BLaER1 treated with 17β-estradiol and CSF1 and Interleukin-3, amounts not matched to agents 10 nM and 100 nM (cell line): ENCODE data around the gene LRRC47.

Experiments used
- H3K27ac ChIP-seq, 11 experiments: shearing (Covaris generic); formaldehyde crosslinking; 2 replicates each; pipeline ENCODE4 v1.8.1; 2022
- H3K27me3 ChIP-seq, 11 experiments: shearing (Covaris generic); formaldehyde crosslinking; 2 replicates each; pipeline ENCODE4 v1.8.1; 2022
- H3K36me3 ChIP-seq, 11 experiments: shearing (Covaris generic); formaldehyde crosslinking; 2 replicates each; pipeline ENCODE4 v1.8.1; 2022
- H3K4me1 ChIP-seq, 10 experiments: shearing (Covaris generic); formaldehyde crosslinking; 2 replicates each; pipeline ENCODE4 v1.8.1; 2022
- H3K4me2 ChIP-seq, 11 experiments: shearing (Covaris generic); formaldehyde crosslinking; 2 replicates each; pipeline ENCODE4 v1.8.1; 2022
- H3K4me3 ChIP-seq, 10 experiments: shearing (Covaris generic); formaldehyde crosslinking; 2 replicates each; pipeline ENCODE4 v1.8.1; 2022
- H3K9ac ChIP-seq, 11 experiments: shearing (Covaris generic); formaldehyde crosslinking; 2 replicates each; pipeline ENCODE4 v1.8.1; 2022
- H3K9me3 ChIP-seq, 11 experiments: shearing (Covaris generic); formaldehyde crosslinking; replicated peaks in 1 of 11; 2 replicates each; pipeline ENCODE4 v1.8.1; 2022
- H4K20me1 ChIP-seq, 11 experiments: shearing (Covaris generic); formaldehyde crosslinking; 2 replicates each; pipeline ENCODE4 v1.8.1; 2022
- Cebpa-rat ChIP-seq, 11 experiments: shearing (Covaris generic); IDR thresholded peaks; 2 replicates each; pipeline ENCODE4 v1.8.1; 2022

Gene LRRC47

DNA sequence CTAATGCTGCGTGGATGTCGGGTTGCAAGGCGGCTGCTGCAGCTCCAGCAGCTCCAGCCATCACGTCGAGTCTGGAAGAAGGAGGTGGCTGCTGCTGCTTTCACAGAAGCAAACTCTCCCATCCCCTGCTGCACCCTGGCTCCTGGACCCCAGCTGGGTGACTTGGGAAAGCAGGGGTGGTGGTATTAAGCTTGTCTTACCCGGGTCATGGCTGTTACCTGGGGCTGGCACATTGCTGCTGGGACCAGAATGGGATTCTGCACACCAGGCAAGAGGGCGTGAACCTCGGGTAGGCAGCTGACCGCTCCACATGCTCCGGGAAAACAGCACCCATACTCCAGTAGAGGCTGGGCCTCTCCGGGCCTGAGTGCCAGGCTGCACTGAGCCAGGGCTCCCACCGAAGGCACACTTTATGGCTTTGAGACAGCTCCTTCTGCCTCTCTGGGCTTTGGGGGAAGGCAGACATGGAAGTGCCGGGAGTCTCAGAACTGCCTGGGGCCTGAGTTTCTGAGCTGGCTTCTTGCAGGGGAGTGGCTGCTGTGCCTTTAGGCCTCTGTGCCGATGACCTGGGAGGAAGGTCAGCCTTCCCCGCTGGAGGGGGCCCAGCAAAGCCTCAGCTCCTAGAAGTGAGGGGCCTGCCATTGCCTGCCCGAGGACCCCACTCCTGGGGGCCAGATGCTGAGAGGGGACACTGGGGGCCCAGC is 22.6 kb downstream of the LRRC47 start:
- peaks cover 0 to 5% (median 0%) of the 10 kb centered on the region in 11 experiments; a peak in 3 of 22 replicates for H3K27me3 ChIP-seq
- no peak overlapping the region for H3K27ac ChIP-seq
- peaks cover 0 to 10% (median 6%) of the 10 kb centered on the region in 11 experiments; a peak in 15 of 22 replicates for H3K36me3 ChIP-seq
- no peaks in the 10 kb centered on the region for H3K9me3 ChIP-seq
- H3K4me3 ChIP-seq: peak overlapping the region in 3 of 10 experiments; percentile 59 to 64 (median 62); a peak in 1 of 20 replicates
- no peak for TF ChIP-seq Cebpa-rat (IDR thresholded peaks at IDR 0.05)
- H3K4me1 ChIP-seq: peaks cover 70 to 97% (median 96%) of the 10 kb centered on the region in 10 experiments
- H3K4me2 ChIP-seq: peak overlapping the region; percentile 84 to 98 (median 94)
- H3K9ac ChIP-seq: peak overlapping the region in 2 of 11 experiments; percentile 31 to 56; a peak in 1 of 22 replicates
- H4K20me1 ChIP-seq: peaks cover 27 to 58% (median 51%) of the 10 kb centered on the region in 11 experiments; a peak in 21 of 22 replicates

DNA sequence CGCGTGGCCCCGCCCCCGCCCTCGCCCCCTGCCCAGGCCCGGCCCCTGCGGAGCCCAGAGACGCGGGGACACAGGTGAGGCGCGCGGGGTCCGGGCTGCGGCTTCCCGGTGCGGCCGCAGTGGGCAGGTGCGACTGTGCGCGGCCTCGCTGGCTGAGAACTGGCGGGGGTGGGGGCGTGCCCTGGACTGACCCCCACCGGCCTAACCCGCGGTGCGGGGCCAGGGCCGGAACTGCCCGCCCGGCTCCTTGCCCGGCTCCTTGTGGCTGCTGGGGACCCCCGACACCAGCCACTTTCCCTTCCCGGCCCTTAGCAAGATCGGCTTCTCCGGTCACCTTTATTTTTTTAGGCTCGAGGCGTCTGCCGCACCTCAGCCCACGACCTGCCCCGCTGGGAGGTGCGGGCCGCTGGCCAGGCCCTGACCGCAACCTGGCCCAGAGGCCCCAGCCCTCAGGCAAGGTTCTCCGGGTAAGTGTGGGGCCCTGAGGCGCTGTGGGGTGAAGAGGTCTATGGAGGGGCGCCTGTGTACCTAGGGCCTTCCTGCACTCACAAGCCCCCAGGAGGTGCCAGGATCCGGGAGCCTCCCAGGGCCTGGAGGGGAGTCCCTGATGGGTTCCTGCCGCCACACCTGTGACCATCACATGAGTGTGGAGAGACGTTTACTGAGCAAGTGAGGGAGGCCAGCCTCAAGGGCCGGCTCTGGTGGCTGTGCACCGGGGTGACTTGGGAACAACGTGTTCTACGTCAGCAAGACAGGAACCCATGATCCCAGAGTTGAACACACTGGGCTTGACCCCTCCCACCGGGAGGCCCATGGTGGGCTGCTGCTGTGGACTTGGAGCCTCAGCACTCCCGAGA is 23.4 kb downstream of the LRRC47 start, which contains the start of gene SMIM1:
Gene SMIM1, plus strand, starts transcription at position 35 of the 857 bp plus-strand sequence. CDS start 2,625 bp downstream, outside the sequence.
- H3K27me3 ChIP-seq: peaks cover 0 to 5% (median 0%) of the 10 kb centered on the region in 11 experiments; a peak in 3 of 22 replicates
- H3K9me3 ChIP-seq: no peaks in the 10 kb centered on the region
- H3K27ac ChIP-seq: peak within 1 kb of the TSS in 10 of 11 experiments; percentile 37 to 69 (median 59); a peak in 20 of 22 replicates
- peaks cover 0 to 3% (median 0%) of the 10 kb centered on the region in 11 experiments; a peak in 3 of 22 replicates for H3K36me3 ChIP-seq
- H3K4me3 ChIP-seq: peak within 1 kb of the TSS; percentile 60 to 77 (median 66)
- H3K9ac ChIP-seq: peak within 1 kb of the TSS; percentile 55 to 78 (median 76)
- peaks cover 19 to 50% (median 43%) of the 10 kb centered on the region in 11 experiments; a peak in 21 of 22 replicates for H4K20me1 ChIP-seq
- TF ChIP-seq Cebpa-rat (IDR thresholded peaks at IDR 0.05): no peak
- H3K4me1 ChIP-seq: peaks cover 65 to 95% (median 91%) of the 10 kb centered on the region in 10 experiments
- H3K4me2 ChIP-seq: peak within 1 kb of the TSS; percentile 93 to 100 (median 99)

DNA sequence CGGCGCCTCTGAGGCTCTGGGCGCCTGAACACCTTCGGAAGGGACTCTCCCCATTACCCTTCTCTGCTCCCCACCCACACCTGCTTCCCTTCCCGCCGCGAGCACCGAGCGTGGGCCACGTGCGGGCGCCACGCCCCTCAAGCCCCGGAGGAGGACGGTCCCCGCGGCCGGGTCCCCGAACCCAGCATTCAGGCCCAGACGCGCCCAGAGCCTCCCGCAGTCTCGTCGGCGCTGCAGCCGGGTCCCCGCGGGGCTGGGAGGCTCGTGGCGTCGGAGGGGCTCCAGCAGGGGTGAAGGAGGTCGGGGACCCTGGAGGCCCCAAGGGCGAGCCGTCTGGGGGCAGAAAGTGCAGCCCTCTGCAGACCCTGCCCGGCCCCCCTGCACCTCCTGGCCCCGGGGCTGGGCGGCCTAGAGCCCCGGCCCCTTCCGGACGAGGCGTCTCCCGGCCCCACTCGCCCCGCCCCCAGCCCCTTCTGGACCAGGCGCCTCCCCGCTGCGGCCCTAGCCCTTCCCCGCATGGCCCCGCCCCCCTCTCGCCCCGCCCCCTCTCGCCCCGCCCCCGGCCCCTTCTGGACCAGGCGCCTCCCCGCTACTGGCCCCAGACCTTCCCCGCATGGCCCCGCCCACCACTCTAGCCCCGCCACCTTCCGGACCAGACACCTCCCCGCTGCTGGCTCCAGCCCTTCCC is 24.1 kb downstream of the LRRC47 start:
- Histone ChIP-seq H3K9me3 (no peaks in the 10 kb centered on the region), H4K20me1 (peaks cover 11 to 42% (median 35%) of the 10 kb centered on the region in 11 experiments; a peak in 20 of 22 replicates), H3K4me2 (peak overlapping the region; percentile 93 to 100 (median 99)), H3K9ac (peak overlapping the region; percentile 55 to 78 (median 75)), H3K4me1 (peaks cover 65 to 87% (median 83%) of the 10 kb centered on the region in 10 experiments), H3K27ac (peak overlapping the region in 10 of 11 experiments; percentile 37 to 69 (median 59); a peak in 18 of 22 replicates), H3K27me3 (peaks cover 0 to 5% (median 0%) of the 10 kb centered on the region in 11 experiments; a peak in 3 of 22 replicates), H3K36me3 (no peaks in the 10 kb centered on the region), H3K4me3 (peak overlapping the region; percentile 60 to 77 (median 66))
- TF ChIP-seq Cebpa-rat (IDR thresholded peaks at IDR 0.05): no peak

DNA sequence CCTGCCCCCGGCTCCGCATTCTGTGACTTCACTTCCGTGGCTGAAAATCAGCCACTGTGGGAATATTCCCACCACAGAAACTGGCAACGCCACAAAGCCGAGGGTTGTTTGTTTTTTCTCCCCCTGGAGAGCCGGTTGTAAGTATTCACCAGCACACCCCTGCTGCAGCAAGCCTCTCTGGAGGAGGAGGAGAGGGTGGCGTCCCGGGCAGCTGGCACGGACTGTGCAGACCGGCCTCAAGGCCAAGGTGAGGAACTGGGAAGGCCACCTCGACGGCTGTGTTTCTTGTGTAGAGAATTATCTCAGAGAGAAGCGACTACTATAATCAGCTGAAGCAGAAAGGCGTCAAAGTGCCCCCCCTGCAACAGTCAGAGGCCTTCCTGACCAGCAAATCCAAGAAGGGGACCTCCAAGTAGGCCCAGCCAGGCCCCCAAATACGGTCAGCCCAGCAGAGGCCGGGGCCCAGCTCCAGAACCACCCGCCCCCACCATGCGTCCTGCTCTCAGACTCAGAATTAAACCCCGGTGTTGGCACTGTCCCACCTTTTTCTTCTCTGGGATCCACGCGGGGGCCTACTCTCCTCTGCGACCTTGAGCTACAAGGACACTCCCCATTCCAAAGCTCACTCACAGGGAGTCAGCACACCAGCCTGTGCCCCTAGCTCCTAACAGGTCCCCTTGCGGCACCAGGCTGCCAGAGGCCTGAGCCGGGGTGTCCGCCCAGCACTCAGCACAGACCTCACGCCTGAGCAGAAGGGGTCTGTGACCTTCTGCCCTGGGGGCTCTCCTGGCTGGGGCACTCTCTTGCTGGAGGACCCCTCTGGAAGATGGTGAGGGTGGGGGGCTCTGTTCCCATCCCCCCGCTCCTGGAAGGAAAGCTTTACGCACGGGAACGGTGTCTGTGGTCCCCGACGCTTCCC is 24.9 kb downstream of the LRRC47 start:
- Histone ChIP-seq H3K9me3 (no peaks in the 10 kb centered on the region), H3K27ac (peak overlapping the region in 10 of 11 experiments; percentile 37 to 69 (median 59); a peak in 17 of 22 replicates), H3K4me3 (peak overlapping the region; percentile 60 to 77 (median 66)), H3K9ac (peak overlapping the region; percentile 55 to 78 (median 75)), H4K20me1 (peaks cover 3 to 34% (median 27%) of the 10 kb centered on the region in 11 experiments; a peak in 19 of 22 replicates), H3K4me2 (peak overlapping the region; percentile 93 to 100 (median 99)), H3K4me1 (peaks cover 57 to 79% (median 75%) of the 10 kb centered on the region in 10 experiments), H3K36me3 (no peaks in the 10 kb centered on the region), H3K27me3 (peaks cover 0 to 5% (median under 1%) of the 10 kb centered on the region in 11 experiments; a peak in 4 of 22 replicates)
- no peak for TF ChIP-seq Cebpa-rat (IDR thresholded peaks at IDR 0.05)

DNA sequence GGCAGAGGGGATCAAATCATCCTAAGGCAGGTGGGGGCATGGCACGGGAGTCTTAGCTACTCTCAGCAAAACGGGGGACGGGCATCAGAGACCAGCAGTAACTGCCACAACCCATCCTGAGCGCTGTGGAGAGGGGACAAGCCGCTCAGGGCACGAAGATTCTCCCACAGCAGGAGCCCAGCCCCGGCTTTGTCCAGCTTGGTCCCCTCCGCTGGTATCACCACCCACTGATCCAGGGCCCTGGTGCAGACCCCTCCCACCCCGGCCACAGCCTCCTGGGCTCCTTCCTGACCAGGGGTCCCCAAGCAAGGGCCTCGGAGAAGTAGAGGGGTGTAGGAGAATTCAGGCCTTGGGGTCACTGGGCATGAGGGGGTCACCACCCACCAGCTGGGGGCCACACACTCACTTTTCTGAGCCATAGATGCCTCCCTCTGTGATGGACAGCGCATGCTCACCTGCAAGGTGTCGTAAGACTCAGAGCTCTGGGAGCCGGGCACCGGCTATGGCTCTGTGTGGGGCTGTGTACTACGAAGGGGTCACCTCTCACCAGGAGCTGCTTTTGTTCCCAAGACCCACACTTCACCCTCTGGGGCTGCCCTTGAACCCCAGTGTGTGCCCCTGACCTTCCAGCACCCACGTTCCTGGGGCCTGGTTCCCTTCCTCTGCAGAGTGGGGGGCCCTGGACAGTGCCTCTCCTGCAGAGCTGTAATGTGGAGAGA is 26.1 kb downstream of the LRRC47 start:
- H3K27me3 ChIP-seq: peaks cover 0 to 12% (median 5%) of the 10 kb centered on the region in 11 experiments; a peak in 6 of 22 replicates
- peak overlapping the region; percentile 30 to 100 (median 99); a peak in 21 of 22 replicates for H3K4me2 ChIP-seq
- H4K20me1 ChIP-seq: peaks cover 0 to 23% (median 16%) of the 10 kb centered on the region in 11 experiments; a peak in 16 of 22 replicates
- no peak overlapping the region for H3K27ac ChIP-seq
- no peak overlapping the region for H3K4me3 ChIP-seq
- 0 out of 22 replicates have a peak overlapping the region, but pooled peaks of 1 of the 11 experiments have one; percentile 76 for H3K9ac ChIP-seq
- no peaks in the 10 kb centered on the region for H3K36me3 ChIP-seq
- peaks cover 45 to 67% (median 63%) of the 10 kb centered on the region in 10 experiments for H3K4me1 ChIP-seq
- TF ChIP-seq Cebpa-rat (IDR thresholded peaks at IDR 0.05): no peak
- H3K9me3 ChIP-seq: no peaks in the 10 kb centered on the region

DNA sequence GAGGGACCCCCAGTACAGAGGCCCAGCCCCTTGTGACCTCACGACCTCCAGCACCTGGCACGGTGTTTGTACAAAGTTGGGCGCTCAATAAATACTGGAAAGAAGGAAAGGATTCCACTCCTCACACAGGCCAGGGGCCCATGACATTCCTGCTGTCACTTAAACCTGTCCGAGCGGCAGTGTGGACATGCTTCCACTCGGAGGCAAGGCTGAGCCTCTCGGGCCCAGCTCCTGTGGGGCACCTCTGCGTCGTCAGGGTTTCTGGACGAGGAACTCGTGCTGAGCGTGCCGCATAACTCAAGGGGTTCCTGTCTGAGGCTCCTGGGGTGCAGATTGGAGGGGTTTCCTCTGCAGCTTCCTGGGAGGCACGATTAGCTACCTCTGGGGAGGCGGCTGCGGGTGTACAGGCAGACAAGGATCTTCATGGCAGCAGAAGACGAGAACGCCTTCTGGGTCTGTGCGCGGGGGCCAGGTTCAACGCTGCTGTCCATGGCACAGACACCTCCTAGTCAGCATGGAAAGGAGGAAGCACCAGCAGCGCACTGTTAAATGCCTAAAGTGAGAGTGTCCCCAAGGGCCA is 27.4 kb downstream of the LRRC47 start:
- Histone ChIP-seq H3K4me2 (peak overlapping the region in 8 of 11 experiments; percentile 34 to 100 (median 99); a peak in 15 of 22 replicates), H3K27ac (no peak overlapping the region), H3K27me3 (peaks cover 0 to 12% (median 5%) of the 10 kb centered on the region in 11 experiments; a peak in 6 of 22 replicates), H3K4me3 (no peak overlapping the region), H3K36me3 (no peaks in the 10 kb centered on the region), H3K9ac (no peak overlapping the region), H4K20me1 (peaks cover 0 to 12% (median 7%) of the 10 kb centered on the region in 11 experiments; a peak in 12 of 22 replicates), H3K4me1 (peaks cover 33 to 54% (median 51%) of the 10 kb centered on the region in 10 experiments), H3K9me3 (no peaks in the 10 kb centered on the region)
- TF ChIP-seq Cebpa-rat (IDR thresholded peaks at IDR 0.05): no peak
